Measurements from ENCODE around the gene XPNPEP3. TPM values are rescaled to one million over a fixed set of nuclear protein-coding genes. Genes with fewer than 3 reads are reported as not detected.
"Not testable (repeated sequence)": the region's sequence is repeated elsewhere in the genome, so short reads cannot be mapped to it uniquely, and the experiment has no call there.

Gene XPNPEP3
- total and polyA plus RNA-seq, 2 donors from 2014 or later = 4.6 to 22.5 TPM

- peaks cover 6 to 70% (median 26%) of the 10 kb centered on the region in 3 donors for H3K36me3 ChIP-seq (ENCODE audit: control insufficient read depth in 2 of 3, insufficient read depth in 3 of 3, low read length in 3 of 3)
- intact Hi-C loops (cut with DNase I) = no loop called here
- no peak for FAIRE-seq
- peaks cover 0 to 6% (median 0%) of the 10 kb centered on the region in 3 donors for H3K4me1 ChIP-seq (ENCODE audit: control insufficient read depth in 2 of 3, insufficient read depth in 2 of 3, low read depth in 1 of 3, low read length in 3 of 3)
- H3K9ac ChIP-seq (ENCODE audit: low read length in 3 of 3) = no peak overlapping the region
- no peak for TF ChIP-seq CTCF (IDR thresholded peaks at IDR 0.05; ENCODE audit: borderline replicate concordance, extremely low read depth, insufficient read depth)
- H3K4me3 ChIP-seq (ENCODE audit: low read length in 3 of 3) = no peak overlapping the region
- no peaks in the 10 kb centered on the region for H3K27me3 ChIP-seq (ENCODE audit: control insufficient read depth, insufficient read depth, low read length)
- no peaks in the 10 kb centered on the region for H3K9me3 ChIP-seq (ENCODE audit: control insufficient read depth in 2 of 3, insufficient read depth in 1 of 3, low read length in 3 of 3)
- DNase-seq = no peak
- no peak overlapping the region for H3K27ac ChIP-seq (ENCODE audit: low read depth in 2 of 2, low read length in 2 of 2)
Observed at GRCh38 chr22:40838486-40838885, 18.5 kb upstream of the XPNPEP3 start.

- intact Hi-C loops (cut with DNase I) = no loop called here
- peaks cover 11 to 75% (median 21%) of the 10 kb centered on the region in 3 donors for H3K36me3 ChIP-seq (ENCODE audit: control insufficient read depth in 2 of 3, insufficient read depth in 3 of 3, low read length in 3 of 3)
- TF ChIP-seq CTCF (IDR thresholded peaks at IDR 0.05; ENCODE audit: borderline replicate concordance, extremely low read depth, insufficient read depth) = no peak
- H3K27ac ChIP-seq (ENCODE audit: low read depth in 2 of 2, low read length in 2 of 2) = no peak overlapping the region
- no peaks in the 10 kb centered on the region for H3K9me3 ChIP-seq (ENCODE audit: control insufficient read depth in 2 of 3, insufficient read depth in 1 of 3, low read length in 3 of 3)
- H3K9ac ChIP-seq (ENCODE audit: low read length in 3 of 3) = no peak overlapping the region
- FAIRE-seq = no peak
- no peaks in the 10 kb centered on the region for H3K27me3 ChIP-seq (ENCODE audit: control insufficient read depth, insufficient read depth, low read length)
- H3K4me1 ChIP-seq (ENCODE audit: control insufficient read depth in 2 of 3, insufficient read depth in 2 of 3, low read depth in 1 of 3, low read length in 3 of 3) = no peaks in the 10 kb centered on the region
- no peak for DNase-seq
- no peak overlapping the region for H3K4me3 ChIP-seq (ENCODE audit: low read length in 3 of 3)
Observed at GRCh38 chr22:40844951-40845350, 12.0 kb upstream of the XPNPEP3 start.

- H3K4me1 ChIP-seq (ENCODE audit: control insufficient read depth in 2 of 3, insufficient read depth in 2 of 3, low read depth in 1 of 3, low read length in 3 of 3); H3K9me3 ChIP-seq (ENCODE audit: control insufficient read depth in 2 of 3, insufficient read depth in 1 of 3, low read length in 3 of 3): not testable (repeated sequence)
- H3K36me3 ChIP-seq (ENCODE audit: control insufficient read depth in 2 of 3, insufficient read depth in 3 of 3, low read length in 3 of 3) = peaks cover 10 to 73% (median 17%) of the 10 kb centered on the region in 3 donors
Observed at GRCh38 chr22:40845816-40846215, 11.1 kb upstream of the XPNPEP3 start.

GRCh38 chr22:40853333-40853732 lies 3.6 kb upstream of the XPNPEP3 start:
- H3K9ac ChIP-seq (ENCODE audit: low read length in 3 of 3) = peak overlapping the region; percentile 3 to 31 (median 29)
- H3K9me3 ChIP-seq (ENCODE audit: control insufficient read depth in 2 of 3, insufficient read depth in 1 of 3, low read length in 3 of 3) = no peaks in the 10 kb centered on the region
- DNase-seq (no peak), FAIRE-seq (no peak)
- peaks cover 0 to 20% (median 5%) of the 10 kb centered on the region in 3 donors for H3K36me3 ChIP-seq (ENCODE audit: control insufficient read depth in 2 of 3, insufficient read depth in 3 of 3, low read length in 3 of 3)
- H3K4me3 ChIP-seq (ENCODE audit: low read length in 3 of 3) = peak overlapping the region in 2 of 3 donors; percentile 46 to 98
- intact Hi-C loops (cut with DNase I) = no loop called here
- H3K27ac ChIP-seq (ENCODE audit: low read depth in 2 of 2, low read length in 2 of 2) = peak overlapping the region in 1 of 2 donors; percentile 14
- peaks cover 8 to 22% (median 10%) of the 10 kb centered on the region in 3 donors for H3K4me1 ChIP-seq (ENCODE audit: control insufficient read depth in 2 of 3, insufficient read depth in 2 of 3, low read depth in 1 of 3, low read length in 3 of 3)
- no peak for TF ChIP-seq CTCF (IDR thresholded peaks at IDR 0.05; ENCODE audit: borderline replicate concordance, extremely low read depth, insufficient read depth)
- no peaks in the 10 kb centered on the region for H3K27me3 ChIP-seq (ENCODE audit: control insufficient read depth, insufficient read depth, low read length)

More at GRCh38 chr22:40845816-40846215, 11.1 kb upstream of the XPNPEP3 start:
- H3K27ac ChIP-seq (ENCODE audit: low read depth in 2 of 2, low read length in 2 of 2); H3K27me3 ChIP-seq (ENCODE audit: control insufficient read depth, insufficient read depth, low read length); DNase-seq; FAIRE-seq; H3K9ac ChIP-seq (ENCODE audit: low read length in 3 of 3); H3K4me3 ChIP-seq (ENCODE audit: low read length in 3 of 3); intact Hi-C loops (cut with DNase I): not testable (repeated sequence)

Measured in kidney (tissue), 14 donors.